DOHH2 (cell line): ENCODE measurements around the gene PTGFR.

Experiments
- H3F3A ChIP-seq: fragments of 200-600 bp; sonication (generic), shearing (Covaris generic); 2 replicates; pipeline ENCODE4 v1.6.0; 2016; ENCODE audit warnings: antibody characterized with exemption, mild to moderate bottlenecking; ENCODE audit not compliant: control insufficient read depth, insufficient read depth
- H3K27ac ChIP-seq: fragments of 200-600 bp; sonication (generic); 2 replicates; pipeline ENCODE4 v1.5.1; 2014; ENCODE audit warnings: low read depth, mild to moderate bottlenecking, low read length, moderate library complexity
- H3K27me3 ChIP-seq: fragments of 200-600 bp; sonication (generic); 2 replicates; pipeline ENCODE4 v1.6.1; 2014; ENCODE audit warnings: mild to moderate bottlenecking, low read length, mixed read lengths; ENCODE audit not compliant: control insufficient read depth
- H3K36me3 ChIP-seq: fragments of 200-600 bp; sonication (generic); 2 replicates; pipeline ENCODE4 v1.6.1; 2014; ENCODE audit warnings: mild to moderate bottlenecking, low read length, moderate library complexity, mixed read lengths; ENCODE audit not compliant: control insufficient read depth
- H3K4me1 ChIP-seq: fragments of 200-600 bp; sonication (generic); 2 replicates; pipeline ENCODE4 v1.6.1; 2014; ENCODE audit warnings: mild to moderate bottlenecking, low read length, mixed read lengths; ENCODE audit not compliant: control insufficient read depth
- H3K4me2 ChIP-seq: fragments of 200-600 bp; sonication (generic); 2 replicates; pipeline ENCODE4 v1.6.0; 2014; ENCODE audit warnings: mild to moderate bottlenecking, low read length, moderate library complexity
- H3K4me3 ChIP-seq: fragments of 200-600 bp; sonication (generic); 2 replicates; pipeline ENCODE4 v1.5.1; 2014; ENCODE audit warnings: mild to moderate bottlenecking, low read length, mixed read lengths
- H3K79me2 ChIP-seq: fragments of 200-600 bp; sonication (generic); 2 replicates; pipeline ENCODE4 v1.6.1; 2014; ENCODE audit warnings: mild to moderate bottlenecking, low read length, mixed read lengths; ENCODE audit not compliant: control insufficient read depth
- H3K9me2 ChIP-seq: fragments of 200-600 bp; sonication (generic); replicated peaks from 2 replicates; pipeline ENCODE4 v1.6.1; 2014; ENCODE audit warnings: mild to moderate bottlenecking, low read length, mixed read lengths; ENCODE audit not compliant: control insufficient read depth
- H3K9me3 ChIP-seq: fragments of 200-600 bp; sonication (generic); 2 replicates; pipeline ENCODE4 v1.6.1; 2014; ENCODE audit warnings: antibody characterized with exemption, low read length, mixed read lengths; ENCODE audit not compliant: control insufficient read depth, insufficient read depth
- H4K20me1 ChIP-seq: fragments of 200-600 bp; sonication (generic); 2 replicates; pipeline ENCODE4 v1.6.0; 2014; ENCODE audit warnings: low read depth, mild to moderate bottlenecking, antibody characterized with exemption, low read length, moderate library complexity; ENCODE audit not compliant: control insufficient read depth, insufficient read depth
- CTCF ChIP-seq: fragments of 200-600 bp; sonication (generic); IDR thresholded peaks from one replicate; pipeline ENCODE4 v1.5.1; 2014; ENCODE audit warnings: antibody characterized with exemption, mild to moderate bottlenecking, low read depth, low read length; ENCODE audit not compliant: poor library complexity, severe bottlenecking
- EZH2phosphoT487 ChIP-seq: fragments of 200-600 bp; sonication (generic); IDR thresholded peaks from 2 replicates; pipeline ENCODE4 v1.6.1; 2017; ENCODE audit warnings: borderline replicate concordance, mild to moderate bottlenecking, antibody characterized with exemption, low read length, moderate library complexity, mixed read lengths

PTGFR gene

GRCh38 chr1:78565393-78565792 is 74.6 kb downstream of the PTGFR start:
- Histone ChIP-seq H3K9me2 (no peaks in the 10 kb centered on the region), H3K36me3 (no peaks in the 10 kb centered on the region), H3F3A (no peaks in the 10 kb centered on the region), H3K27ac (no peak overlapping the region), H4K20me1 (no peaks in the 10 kb centered on the region), H3K4me1 (no peaks in the 10 kb centered on the region), H3K4me3 (no peak overlapping the region), H3K4me2 (no peak overlapping the region), H3K79me2 (no peaks in the 10 kb centered on the region), H3K9me3 (no peaks in the 10 kb centered on the region), H3K27me3 (no peaks in the 10 kb centered on the region)
- TF ChIP-seq CTCF (no peak), EZH2phosphoT487 (no peak)

GRCh38 chr1:78570539-78570938 is 79.8 kb downstream of the PTGFR start:
- H3K4me3 ChIP-seq, result no peak overlapping the region
- H3K27ac ChIP-seq, result no peak overlapping the region

GRCh38 chr1:78577257-78578100 is 86.7 kb downstream of the PTGFR start:
- Histone ChIP-seq H3K27me3 (no peaks in the 10 kb centered on the region), H3K9me2 (no peaks in the 10 kb centered on the region), H3K4me2 (no peak overlapping the region), H3K4me1 (no peaks in the 10 kb centered on the region), H4K20me1 (no peaks in the 10 kb centered on the region), H3F3A (no peaks in the 10 kb centered on the region), H3K9me3 (no peaks in the 10 kb centered on the region), H3K79me2 (no peaks in the 10 kb centered on the region), H3K27ac (no peak overlapping the region), H3K4me3 (no peak overlapping the region), H3K36me3 (no peaks in the 10 kb centered on the region)
- no peak for TF ChIP-seq EZH2phosphoT487
- no peak for TF ChIP-seq CTCF

More at GRCh38 chr1:78570539-78570938, 79.8 kb downstream of the PTGFR start:
- TF ChIP-seq EZH2phosphoT487 (no peak), CTCF (no peak)
- no peaks in the 10 kb centered on the region for H3K27me3 ChIP-seq
- no peaks in the 10 kb centered on the region for H3K36me3 ChIP-seq
- no peaks in the 10 kb centered on the region for H3K79me2 ChIP-seq
- no peaks in the 10 kb centered on the region for H3F3A ChIP-seq
- H3K4me2 ChIP-seq, result no peak overlapping the region
- H4K20me1 ChIP-seq, result no peaks in the 10 kb centered on the region
- H3K4me1 ChIP-seq, result no peaks in the 10 kb centered on the region
- H3K9me2 ChIP-seq, result no peaks in the 10 kb centered on the region
- no peaks in the 10 kb centered on the region for H3K9me3 ChIP-seq
